Nephron (organoid): Measurements from ENCODE around the gene GOLPH3.

ENCODE experiments used
- H3K27ac Mint-ChIP-seq, 3 experiments: 2 replicates each; pipeline ENCODE4 v1.8.0; 2020; ENCODE audit warnings: mixed read lengths in 3 of 3, mild to moderate bottlenecking in 2 of 3, moderate library complexity in 1 of 3
- H3K27me3 Mint-ChIP-seq: 2 replicates; pipeline ENCODE4 v1.8.0; 2021; ENCODE audit warnings: low read depth, mild to moderate bottlenecking, moderate library complexity, mixed read lengths
- H3K36me3 Mint-ChIP-seq: 2 replicates; pipeline ENCODE4 v1.8.0; 2020; ENCODE audit warnings: low read depth, mixed read lengths
- H3K4me1 Mint-ChIP-seq: 2 replicates; pipeline ENCODE4 v1.8.0; 2020; ENCODE audit warnings: mixed read lengths
- H3K4me3 Mint-ChIP-seq, 3 experiments: 2 replicates each; pipeline ENCODE4 v1.8.0; 2020; ENCODE audit warnings: mild to moderate bottlenecking in 3 of 3, mixed read lengths in 3 of 3, moderate library complexity in 2 of 3
- H3K9me3 Mint-ChIP-seq: 2 replicates; pipeline ENCODE4 v1.8.0; 2020; ENCODE audit warnings: mixed read lengths
- TF ChIP-seq, protein P1 (sequence below), 3 experiments: fragments of 200-600 bp; sonication (generic); IDR thresholded peaks; one replicate each; pipeline ENCODE4 v1.5.0; 2021; ENCODE audit warnings: antibody characterized with exemption in 3 of 3; ENCODE audit not compliant: unreplicated experiment in 3 of 3

GOLPH3 gene

DNA sequence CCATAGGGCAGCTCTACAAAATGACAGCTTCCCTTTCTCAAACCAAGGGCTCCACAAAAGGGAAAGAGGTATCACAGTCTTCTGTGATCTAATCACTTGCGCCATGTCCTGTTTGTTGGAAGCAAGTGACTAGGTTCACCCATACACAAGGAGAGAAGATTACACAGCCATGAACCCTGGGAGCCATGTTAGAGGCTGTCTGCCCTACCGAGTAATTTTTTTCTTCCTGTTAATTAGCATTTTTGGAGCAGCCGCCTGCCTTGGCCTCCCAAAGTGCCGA is 33.2 kb upstream of the GOLPH3 start:
- Mint-ChIP-seq H3K27me3 (no peaks in the 10 kb centered on the region), H3K36me3 (no peaks in the 10 kb centered on the region), H3K4me1 (no peaks in the 10 kb centered on the region), H3K27ac (no peak overlapping the region), H3K4me3 (no peak overlapping the region), H3K9me3 (peaks cover 10% of the 10 kb centered on the region)
- TF ChIP-seq, protein P1, sequence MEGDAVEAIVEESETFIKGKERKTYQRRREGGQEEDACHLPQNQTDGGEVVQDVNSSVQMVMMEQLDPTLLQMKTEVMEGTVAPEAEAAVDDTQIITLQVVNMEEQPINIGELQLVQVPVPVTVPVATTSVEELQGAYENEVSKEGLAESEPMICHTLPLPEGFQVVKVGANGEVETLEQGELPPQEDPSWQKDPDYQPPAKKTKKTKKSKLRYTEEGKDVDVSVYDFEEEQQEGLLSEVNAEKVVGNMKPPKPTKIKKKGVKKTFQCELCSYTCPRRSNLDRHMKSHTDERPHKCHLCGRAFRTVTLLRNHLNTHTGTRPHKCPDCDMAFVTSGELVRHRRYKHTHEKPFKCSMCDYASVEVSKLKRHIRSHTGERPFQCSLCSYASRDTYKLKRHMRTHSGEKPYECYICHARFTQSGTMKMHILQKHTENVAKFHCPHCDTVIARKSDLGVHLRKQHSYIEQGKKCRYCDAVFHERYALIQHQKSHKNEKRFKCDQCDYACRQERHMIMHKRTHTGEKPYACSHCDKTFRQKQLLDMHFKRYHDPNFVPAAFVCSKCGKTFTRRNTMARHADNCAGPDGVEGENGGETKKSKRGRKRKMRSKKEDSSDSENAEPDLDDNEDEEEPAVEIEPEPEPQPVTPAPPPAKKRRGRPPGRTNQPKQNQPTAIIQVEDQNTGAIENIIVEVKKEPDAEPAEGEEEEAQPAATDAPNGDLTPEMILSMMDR (IDR thresholded peaks at IDR 0.05; ENCODE audit: unreplicated experiment in 3 of 3) = no peak

DNA sequence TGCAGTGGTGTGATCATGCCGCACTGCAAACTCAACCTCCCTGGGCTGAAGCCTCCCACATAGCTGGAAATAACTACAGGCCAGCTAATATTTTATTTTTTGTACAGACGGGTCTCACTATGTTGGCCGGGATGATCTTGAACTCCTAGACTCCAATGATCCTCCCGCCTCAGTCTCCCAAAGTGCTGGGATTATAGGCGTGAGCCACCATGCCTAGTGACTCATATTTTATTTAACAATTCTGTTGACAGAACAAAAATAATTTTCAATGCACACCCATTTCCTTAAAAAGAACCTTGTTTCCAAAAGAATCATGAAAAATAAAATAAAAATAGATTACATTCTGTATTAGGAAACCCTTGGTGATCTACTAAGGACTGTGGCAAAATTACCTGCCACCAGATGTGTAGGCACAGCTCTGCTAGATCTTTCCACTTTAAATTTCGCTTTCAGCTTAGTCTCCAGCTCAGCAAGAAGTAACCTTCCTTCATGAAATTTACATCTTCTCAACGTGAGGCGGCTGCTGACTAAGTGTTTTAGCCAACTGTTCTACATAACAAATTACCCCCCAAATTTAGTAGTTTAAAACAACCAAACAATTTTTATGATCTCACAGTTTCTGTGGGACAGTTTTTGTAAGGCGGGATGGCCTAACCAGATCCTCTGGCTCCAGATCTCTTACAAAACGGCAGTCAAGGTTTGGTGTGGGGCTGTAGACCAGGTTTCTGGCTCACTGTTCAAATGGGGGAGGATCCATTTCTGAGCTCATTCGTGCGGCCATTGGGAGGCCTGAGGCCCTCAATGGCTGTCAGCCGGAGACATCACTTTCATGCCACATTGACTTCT is 32.6 kb upstream of the GOLPH3 start:
- no peaks in the 10 kb centered on the region for H3K4me1 Mint-ChIP-seq
- H3K9me3 Mint-ChIP-seq = peaks cover 10% of the 10 kb centered on the region
- H3K4me3 Mint-ChIP-seq = no peak overlapping the region
- H3K27ac Mint-ChIP-seq = no peak overlapping the region
- H3K36me3 Mint-ChIP-seq = no peaks in the 10 kb centered on the region
- H3K27me3 Mint-ChIP-seq = no peaks in the 10 kb centered on the region
- TF ChIP-seq, protein P1 (IDR thresholded peaks at IDR 0.05; ENCODE audit: unreplicated experiment in 3 of 3) = no peak

DNA sequence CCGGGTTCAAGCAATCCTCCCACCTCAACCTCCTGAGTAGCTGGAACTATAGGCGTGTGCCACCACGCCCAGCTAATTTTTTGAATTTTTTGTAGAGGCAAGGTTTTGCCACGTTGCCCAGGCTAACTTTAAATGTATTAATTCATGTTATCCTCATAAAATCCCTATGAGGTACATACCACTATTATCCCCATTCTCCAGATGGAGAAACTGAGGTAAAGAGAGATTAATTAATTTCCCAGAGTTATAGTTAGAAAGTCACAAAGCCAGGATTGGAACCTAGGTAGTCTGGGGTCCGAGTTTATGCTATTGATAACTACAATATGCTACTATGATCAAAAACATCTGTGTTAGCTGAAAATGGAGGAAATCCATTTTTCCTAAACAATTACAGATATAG is 31.9 kb upstream of the GOLPH3 start:
- Mint-ChIP-seq H3K4me3 (no peak overlapping the region), H3K9me3 (peaks cover 10% of the 10 kb centered on the region), H3K27ac (no peak overlapping the region), H3K27me3 (no peaks in the 10 kb centered on the region), H3K4me1 (no peaks in the 10 kb centered on the region), H3K36me3 (no peaks in the 10 kb centered on the region)
- TF ChIP-seq, protein P1 (IDR thresholded peaks at IDR 0.05; ENCODE audit: unreplicated experiment in 3 of 3) = no peak

DNA sequence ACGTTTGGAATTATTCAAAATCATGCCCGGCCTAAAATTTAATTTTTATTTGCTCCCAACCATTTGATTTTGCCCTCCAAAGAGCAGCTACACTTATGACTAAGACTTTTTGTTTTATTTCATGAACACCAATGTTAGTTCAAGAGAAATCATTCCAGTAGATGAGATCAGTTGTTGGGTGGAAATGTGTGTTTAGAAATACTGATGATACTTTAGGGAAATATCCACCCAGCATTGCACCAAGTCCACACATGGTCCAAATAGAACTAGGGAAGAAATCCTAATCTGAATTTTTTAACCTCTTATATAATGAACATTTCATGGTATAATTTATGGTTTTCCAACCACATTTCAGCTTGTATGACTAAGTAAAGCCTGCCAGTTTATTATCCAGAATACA is 28.3 kb upstream of the GOLPH3 start:
- TF ChIP-seq, protein P1 (IDR thresholded peaks at IDR 0.05; ENCODE audit: unreplicated experiment in 3 of 3) = no peak
- no peaks in the 10 kb centered on the region for H3K4me1 Mint-ChIP-seq
- peaks cover 5% of the 10 kb centered on the region for H3K9me3 Mint-ChIP-seq
- no peak overlapping the region for H3K4me3 Mint-ChIP-seq
- H3K36me3 Mint-ChIP-seq = no peaks in the 10 kb centered on the region
- H3K27ac Mint-ChIP-seq = no peak overlapping the region
- no peaks in the 10 kb centered on the region for H3K27me3 Mint-ChIP-seq

DNA sequence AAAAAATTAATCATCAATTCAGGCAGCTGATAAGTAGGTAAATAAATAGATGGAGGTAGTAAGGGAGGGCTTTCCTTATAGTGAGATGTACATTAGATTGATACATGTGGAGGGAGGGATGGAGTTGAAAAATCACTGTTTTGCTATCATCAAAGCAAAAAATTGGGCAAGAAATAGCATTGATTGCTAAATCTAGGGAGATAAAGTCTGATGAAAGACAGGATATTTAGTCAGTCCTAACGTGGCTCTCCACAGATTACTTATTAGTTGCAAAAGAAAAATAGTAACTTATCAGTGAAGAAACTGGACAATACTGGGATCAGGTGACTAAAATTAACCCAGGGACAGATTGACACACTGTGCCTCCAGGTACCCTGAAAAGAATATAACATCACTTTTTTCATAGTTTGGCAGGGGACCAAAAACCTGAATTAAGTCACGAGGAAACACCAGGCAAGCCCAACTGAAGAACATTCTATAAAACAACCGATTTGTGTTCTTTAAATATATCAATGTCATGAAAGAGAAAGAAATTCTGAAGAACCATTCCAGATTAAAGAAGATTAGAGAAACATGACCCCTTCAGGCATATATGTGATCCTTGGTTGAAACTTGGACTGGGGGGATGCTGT is 27.1 kb upstream of the GOLPH3 start:
- TF ChIP-seq, protein P1 (IDR thresholded peaks at IDR 0.05; ENCODE audit: unreplicated experiment in 3 of 3) = no peak
- Mint-ChIP-seq H3K9me3 (no peaks in the 10 kb centered on the region), H3K36me3 (no peaks in the 10 kb centered on the region), H3K4me1 (no peaks in the 10 kb centered on the region), H3K4me3 (no peak overlapping the region), H3K27me3 (no peaks in the 10 kb centered on the region), H3K27ac (no peak overlapping the region)

DNA sequence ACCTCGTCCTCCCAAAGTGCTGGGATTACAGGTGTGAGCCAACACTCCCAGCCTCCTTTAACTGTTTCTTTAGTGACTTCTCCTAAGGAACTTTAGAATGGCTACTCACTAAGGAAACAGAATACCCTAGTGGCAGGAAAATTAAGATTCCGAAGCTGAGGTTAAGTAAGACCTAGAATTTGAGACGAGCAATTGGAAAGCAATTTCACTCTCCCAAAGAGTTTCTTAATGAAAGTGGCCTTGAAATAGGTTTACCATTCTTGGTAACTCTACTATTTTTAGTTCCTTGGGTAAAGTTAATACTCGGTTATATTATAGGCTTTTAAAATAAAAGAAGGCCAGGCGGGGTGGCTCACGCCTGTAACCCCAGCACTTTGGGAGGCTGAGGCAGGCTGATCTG is 22.9 kb upstream of the GOLPH3 start:
- Mint-ChIP-seq H3K27me3 (no peaks in the 10 kb centered on the region), H3K27ac (no peak overlapping the region), H3K9me3 (no peaks in the 10 kb centered on the region), H3K4me1 (peaks cover 11% of the 10 kb centered on the region), H3K4me3 (no peak overlapping the region), H3K36me3 (no peaks in the 10 kb centered on the region)
- TF ChIP-seq, protein P1 (IDR thresholded peaks at IDR 0.05; ENCODE audit: unreplicated experiment in 3 of 3) = no peak
